GM12878 (cell line): ENCODE results near the gene TEF. TPM values are rescaled to one million over a fixed set of nuclear protein-coding genes. Genes with fewer than 3 reads are reported as not detected.

Experiments used
- ATAC-seq: fragments of 200-7000 bp; cut with Tn5 transposase; 3 replicates; pipeline ENCODE4 v1.9.1; 2020; ENCODE audit warnings: mild to moderate bottlenecking, moderate library complexity
- BruUV-seq: library from RNA; stranded (reverse); fragments of 400-500 nt; replicated peaks from 2 replicates; lab custom pipeline; 2021; lab: Mats Ljungman, UMichigan
- CTCF ChIA-PET: fragments of 300-600 bp; sonication (Branson Sonifier 250); formaldehyde crosslinking; extraction: SDS; loops from one replicate; lab custom pipeline; 2021; ENCODE audit warnings: inconsistent platforms; lab: Yijun Ruan, JAX
- POLR2A ChIA-PET: fragments of 350-600 bp; formaldehyde crosslinking; extraction: SDS; loops from one replicate; lab custom pipeline; 2021; ENCODE audit warnings: inconsistent platforms; lab: Charles Lee
- RAD21 ChIA-PET: fragments of 300-600 bp; sonication (Branson Sonifier 250); formaldehyde crosslinking; loops from one replicate; lab custom pipeline; 2023; ENCODE audit warnings: antibody characterized with exemption; ENCODE audit not compliant: unreplicated experiment; lab: Charles Lee
- SMC1A ChIA-PET: fragments of 300-600 bp; sonication (Branson Sonifier 250); formaldehyde crosslinking; loops from one replicate; lab custom pipeline; 2023; ENCODE audit not compliant: unreplicated experiment, uncharacterized antibody; lab: Charles Lee
- DNase-seq: peaks from one replicate; pipeline ENCODE4 v3.0.0-alpha.2; 2011; ENCODE audit warnings: low read depth, low spot score
- FAIRE-seq: peaks from 3 replicates; lab custom pipeline; 2011; peaks lifted over from hg19 to GRCh38; lab: Jason Lieb, UNC
- H2AFZ ChIP-seq: 2 replicates; pipeline ENCODE4 v1.6.0; 2011; ENCODE audit warnings: low read depth, low read length, control low read depth; ENCODE audit not compliant: control insufficient read depth
- H3K27ac ChIP-seq: 2 replicates; pipeline ENCODE4 v1.5.1; 2011; ENCODE audit warnings: control low read depth; ENCODE audit not compliant: control insufficient read depth, insufficient read depth
- H3K27me3 ChIP-seq, 2 experiments: replicated peaks in 1 of 2; 2 replicates each; pipeline versions ENCODE4 v1.6.0 to v1.6.1; 2011; ENCODE audit warnings: low read length in 1 of 2; ENCODE audit not compliant: control insufficient read depth in 2 of 2, insufficient read depth in 2 of 2
- H3K36me3 ChIP-seq, 2 experiments: 2 replicates each; pipeline ENCODE4 v1.5.1; 2011; ENCODE audit warnings: low read length in 1 of 2; ENCODE audit not compliant: control insufficient read depth in 2 of 2, insufficient read depth in 2 of 2
- H3K4me1 ChIP-seq: 2 replicates; pipeline ENCODE4 v1.6.1; 2011; ENCODE audit warnings: mild to moderate bottlenecking, low read length, moderate library complexity, mixed read lengths; ENCODE audit not compliant: control insufficient read depth, insufficient read depth
- H3K4me2 ChIP-seq: 2 replicates; pipeline ENCODE4 v1.6.0; 2011; ENCODE audit warnings: control low read depth; ENCODE audit not compliant: control insufficient read depth, insufficient read depth
- H3K4me3 ChIP-seq: fragments of 200-600 bp; sonication (generic); 2 replicates; pipeline ENCODE4 v1.5.1; 2016
- H3K79me2 ChIP-seq: 2 replicates; pipeline ENCODE4 v1.6.0; 2011; ENCODE audit warnings: low read length; ENCODE audit not compliant: control insufficient read depth, insufficient read depth
- H3K9ac ChIP-seq: 2 replicates; pipeline ENCODE4 v1.8.0; 2011; ENCODE audit warnings: low read length, control low read depth, mixed read lengths; ENCODE audit not compliant: control insufficient read depth, insufficient read depth
- H3K9me3 ChIP-seq: replicated peaks from 3 replicates; pipeline ENCODE4 v1.5.1; 2011; ENCODE audit warnings: mild to moderate bottlenecking, low read length; ENCODE audit not compliant: control insufficient read depth, insufficient read depth
- H4K20me1 ChIP-seq: 2 replicates; pipeline ENCODE4 v1.6.0; 2011; ENCODE audit not compliant: control insufficient read depth, insufficient read depth
- CBFB ChIP-seq: IDR thresholded peaks from 2 replicates; pipeline ENCODE4 v1.6.1; 2016; ENCODE audit warnings: antibody characterized with exemption, low read depth
- CHD1 ChIP-seq: IDR thresholded peaks from 2 replicates; pipeline ENCODE4 v1.6.1; 2012; ENCODE audit warnings: low read depth, low read length, improper control_type of control experiment
- DPF2 ChIP-seq: fragments of 450-650 bp; IDR thresholded peaks from 2 replicates; pipeline ENCODE4 v1.6.1; 2017; ENCODE audit warnings: mild to moderate bottlenecking
- EZH2 ChIP-seq: IDR thresholded peaks from 2 replicates; pipeline ENCODE4 v1.6.1; 2012; ENCODE audit warnings: low read depth, mild to moderate bottlenecking, control low read depth, inconsistent platforms, low read length, borderline replicate concordance; ENCODE audit not compliant: control insufficient read depth
- FOS ChIP-seq: IDR thresholded peaks from 3 replicates; pipeline ENCODE4 v1.6.1; 2011; ENCODE audit warnings: borderline replicate concordance; ENCODE audit not compliant: insufficient read length; ENCODE audit errors: extremely low read depth
- FOXK2 ChIP-seq: fragments of 450-650 bp; IDR thresholded peaks from 2 replicates; pipeline ENCODE4 v1.6.1; 2017; ENCODE audit warnings: mild to moderate bottlenecking, moderate library complexity
- IKZF1 ChIP-seq: fragments of 450-650 bp; conservative IDR thresholded peaks from 2 replicates; pipeline ENCODE4 v1.6.1; 2017; ENCODE audit warnings: antibody characterized with exemption, mild to moderate bottlenecking
- KAT2A ChIP-seq: conservative IDR thresholded peaks from 2 replicates; pipeline ENCODE4 v1.6.1; 2011; ENCODE audit warnings: low read depth, low read length; ENCODE audit not compliant: control insufficient read depth
- MEF2B ChIP-seq: fragments of 450-650 bp; IDR thresholded peaks from 2 replicates; pipeline ENCODE4 v1.6.1; 2018; ENCODE audit warnings: mild to moderate bottlenecking, moderate library complexity; ENCODE audit not compliant: partially characterized antibody, poor library complexity, severe bottlenecking
- MTA2 ChIP-seq: fragments of 450-650 bp; IDR thresholded peaks from 2 replicates; pipeline ENCODE4 v1.6.1; 2016; ENCODE audit warnings: low read depth, mild to moderate bottlenecking, moderate library complexity
- NRF1 ChIP-seq: conservative IDR thresholded peaks from 2 replicates; pipeline ENCODE4 v1.6.1; 2011; ENCODE audit warnings: mild to moderate bottlenecking, low read depth, low read length, improper control_type of control experiment
- PAX8 ChIP-seq: fragments of 450-650 bp; IDR thresholded peaks from 2 replicates; pipeline ENCODE4 v1.6.1; 2017; ENCODE audit warnings: mild to moderate bottlenecking, moderate library complexity
- POLR2A ChIP-seq: IDR thresholded peaks from 2 replicates; pipeline ENCODE4 v1.6.1; 2011; ENCODE audit warnings: low read depth, mild to moderate bottlenecking, low read length
- RAD21 ChIP-seq: IDR thresholded peaks from 2 replicates; pipeline ENCODE4 v1.6.1; 2011; ENCODE audit warnings: mild to moderate bottlenecking, low read depth, low read length, moderate library complexity; ENCODE audit not compliant: insufficient read depth
- SMC3 ChIP-seq: IDR thresholded peaks from 2 replicates; pipeline ENCODE4 v1.6.1; 2011; ENCODE audit warnings: low read length, improper control_type of control experiment, borderline replicate concordance
- SP1 ChIP-seq: IDR thresholded peaks from one replicate; pipeline ENCODE4 v1.6.1; 2011; ENCODE audit warnings: low read depth, low read length
- TCF3 ChIP-seq: IDR thresholded peaks from 2 replicates; pipeline ENCODE4 v1.6.1; 2012; ENCODE audit warnings: low read depth, mild to moderate bottlenecking, low read length, borderline replicate concordance; ENCODE audit not compliant: insufficient read depth
- WGBS: methylation state at CpG from one replicate; pipeline ENCODE4 v1.1.6; 2016; ENCODE audit warnings: low lambda C conversion rate; ENCODE audit not compliant: insufficient replicate concordance, insufficient coverage; ENCODE audit errors: missing lambda C conversion rate; 5-methylcytosine and 5-hydroxymethylcytosine counted together
- in situ Hi-C: fragments of 300-500 bp; cut with MboI; formaldehyde crosslinking; loops from 9 replicates; pipeline ENCODE4 v1.14.3; 2018; ENCODE audit warnings: mixed read lengths
- intact Hi-C: fragments of 100-400 bp; cut with micrococcal nuclease; formaldehyde crosslinking; loops from one replicate; pipeline ENCODE4 v1.14.2; 2022; ENCODE audit not compliant: unreplicated experiment
- polyA plus RNA-seq, 11 experiments: library from polyadenylated mRNA; depleted of rRNA in 4 of 11; unstranded in 6 of 11; stranded (reverse) in 5 of 11; fragments of >200 nt; fragmentation: Nextera tagmentation in 4 of 11; fragmentation: Illumina TruSeq in 1 of 11; extraction: Ambion mirVana in 4 of 11; extraction: Trizol in 1 of 11; gene quantifications; 1 replicate in 1 of 11; 2 replicates in 10 of 11; pipeline versions ENCODE4 v1.2.1 to v1.2.3, GENCODE V29; 2011 to 2016; ENCODE audit warnings: inconsistent platforms in 2 of 11, missing spikeins in 2 of 11, low read depth in 1 of 11
- total RNA-seq, 4 experiments: library from RNA; depleted of rRNA in 3 of 4; stranded (reverse); fragments of >200 nt in 3 of 4; fragmentation: Illumina TruSeq in 1 of 4; extraction: Trizol in 1 of 4; gene quantifications; 2 replicates each; pipeline versions ENCODE4 v1.2.1 to v1.2.3, GENCODE V29; 2013 to 2021
- TF ChIP-seq, protein P1 (sequence below): IDR thresholded peaks from 2 replicates; pipeline ENCODE4 v1.6.1; 2012; ENCODE audit warnings: low read depth, low read length, improper control_type of control experiment
- TF ChIP-seq, protein P2 (sequence below): fragments of 450-650 bp; formaldehyde crosslinking; IDR thresholded peaks from 2 replicates; pipeline ENCODE4 v1.4.0; 2022; ENCODE audit warnings: mild to moderate bottlenecking, moderate library complexity
- TF ChIP-seq, protein P3 (sequence below): fragments of 450-650 bp; IDR thresholded peaks from 2 replicates; pipeline ENCODE4 v1.6.1; 2018; ENCODE audit warnings: borderline replicate concordance, mild to moderate bottlenecking; ENCODE audit not compliant: partially characterized antibody

Gene TEF
- total and polyA plus RNA-seq, 10 of the 15 experiments (the other 5 are each of a cell fraction or from before 2014, with no cell fraction given) = 0.23 to 4.9 (median 3.2) TPM

DNA sequence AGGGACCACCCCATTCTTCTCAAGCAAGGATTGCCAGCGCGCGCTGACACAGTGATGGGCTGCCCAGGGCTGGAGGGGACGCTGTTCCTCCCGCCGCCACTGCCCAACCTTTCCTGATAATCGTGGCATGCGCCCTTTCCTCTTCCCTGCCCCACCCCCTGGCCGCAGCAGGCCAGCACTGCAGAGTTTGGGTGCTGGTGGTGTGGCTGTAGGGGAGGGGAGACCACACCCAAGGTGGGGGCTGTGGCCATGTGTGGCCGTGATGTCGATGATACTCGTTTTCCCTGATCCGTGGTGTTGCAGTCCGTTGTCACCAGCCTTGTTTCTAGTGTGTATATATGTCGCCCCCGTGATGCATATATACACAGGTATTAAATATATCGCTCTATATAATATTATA is 22.8 kb upstream of the TEF start:
- 98% methylated on average over 17 of the region's 17 CpGs for WGBS
- peaks cover 0 to 22% of the 10 kb centered on the region in 2 experiments; a peak in 2 of 4 replicates for H3K36me3 ChIP-seq
- no peak overlapping the region for H3K27ac ChIP-seq
- H3K27me3 ChIP-seq = no peaks in the 10 kb centered on the region
- SMC1A ChIA-PET = no interaction called here
- in situ Hi-C loops (no loop called here), intact Hi-C loops (no loop called here)
- ATAC-seq = no peak
- TF ChIP-seq FOXK2 (no peak), KAT2A (no peak), NRF1 (no peak), DPF2 (no peak), SMC3 (no peak), IKZF1 (no peak), CBFB (no peak), CHD1 (no peak), POLR2A (no peak), MTA2 (no peak), FOS (no peak), RAD21 (no peak), EZH2 (no peak), PAX8 (no peak), TCF3 (no peak), SP1 (no peak), MEF2B (no peak)
- TF ChIP-seq, protein P1, sequence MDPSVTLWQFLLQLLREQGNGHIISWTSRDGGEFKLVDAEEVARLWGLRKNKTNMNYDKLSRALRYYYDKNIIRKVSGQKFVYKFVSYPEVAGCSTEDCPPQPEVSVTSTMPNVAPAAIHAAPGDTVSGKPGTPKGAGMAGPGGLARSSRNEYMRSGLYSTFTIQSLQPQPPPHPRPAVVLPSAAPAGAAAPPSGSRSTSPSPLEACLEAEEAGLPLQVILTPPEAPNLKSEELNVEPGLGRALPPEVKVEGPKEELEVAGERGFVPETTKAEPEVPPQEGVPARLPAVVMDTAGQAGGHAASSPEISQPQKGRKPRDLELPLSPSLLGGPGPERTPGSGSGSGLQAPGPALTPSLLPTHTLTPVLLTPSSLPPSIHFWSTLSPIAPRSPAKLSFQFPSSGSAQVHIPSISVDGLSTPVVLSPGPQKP = no peak
- TF ChIP-seq, protein P2, sequence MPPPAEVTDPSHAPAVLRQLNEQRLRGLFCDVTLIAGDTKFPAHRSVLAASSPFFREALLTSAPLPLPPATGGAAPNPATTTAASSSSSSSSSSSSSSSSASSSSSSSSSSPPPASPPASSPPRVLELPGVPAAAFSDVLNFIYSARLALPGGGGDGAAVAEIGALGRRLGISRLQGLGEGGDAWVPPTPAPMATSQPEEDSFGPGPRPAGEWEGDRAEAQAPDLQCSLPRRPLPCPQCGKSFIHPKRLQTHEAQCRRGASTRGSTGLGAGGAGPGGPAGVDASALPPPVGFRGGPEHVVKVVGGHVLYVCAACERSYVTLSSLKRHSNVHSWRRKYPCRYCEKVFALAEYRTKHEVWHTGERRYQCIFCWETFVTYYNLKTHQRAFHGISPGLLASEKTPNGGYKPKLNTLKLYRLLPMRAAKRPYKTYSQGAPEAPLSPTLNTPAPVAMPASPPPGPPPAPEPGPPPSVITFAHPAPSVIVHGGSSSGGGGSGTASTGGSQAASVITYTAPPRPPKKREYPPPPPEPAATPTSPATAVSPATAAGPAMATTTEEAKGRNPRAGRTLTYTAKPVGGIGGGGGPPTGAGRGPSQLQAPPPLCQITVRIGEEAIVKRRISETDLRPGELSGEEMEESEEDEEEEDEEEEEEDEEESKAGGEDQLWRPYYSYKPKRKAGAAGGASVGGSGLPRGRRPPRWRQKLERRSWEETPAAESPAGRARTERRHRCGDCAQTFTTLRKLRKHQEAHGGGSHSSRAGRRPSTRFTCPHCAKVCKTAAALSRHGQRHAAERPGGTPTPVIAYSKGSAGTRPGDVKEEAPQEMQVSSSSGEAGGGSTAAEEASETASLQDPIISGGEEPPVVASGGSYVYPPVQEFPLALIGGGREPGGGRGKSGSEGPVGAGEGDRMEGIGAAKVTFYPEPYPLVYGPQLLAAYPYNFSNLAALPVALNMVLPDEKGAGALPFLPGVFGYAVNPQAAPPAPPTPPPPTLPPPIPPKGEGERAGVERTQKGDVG (CRISPR knock-in tag) = no peak
- TF ChIP-seq, protein P3, sequence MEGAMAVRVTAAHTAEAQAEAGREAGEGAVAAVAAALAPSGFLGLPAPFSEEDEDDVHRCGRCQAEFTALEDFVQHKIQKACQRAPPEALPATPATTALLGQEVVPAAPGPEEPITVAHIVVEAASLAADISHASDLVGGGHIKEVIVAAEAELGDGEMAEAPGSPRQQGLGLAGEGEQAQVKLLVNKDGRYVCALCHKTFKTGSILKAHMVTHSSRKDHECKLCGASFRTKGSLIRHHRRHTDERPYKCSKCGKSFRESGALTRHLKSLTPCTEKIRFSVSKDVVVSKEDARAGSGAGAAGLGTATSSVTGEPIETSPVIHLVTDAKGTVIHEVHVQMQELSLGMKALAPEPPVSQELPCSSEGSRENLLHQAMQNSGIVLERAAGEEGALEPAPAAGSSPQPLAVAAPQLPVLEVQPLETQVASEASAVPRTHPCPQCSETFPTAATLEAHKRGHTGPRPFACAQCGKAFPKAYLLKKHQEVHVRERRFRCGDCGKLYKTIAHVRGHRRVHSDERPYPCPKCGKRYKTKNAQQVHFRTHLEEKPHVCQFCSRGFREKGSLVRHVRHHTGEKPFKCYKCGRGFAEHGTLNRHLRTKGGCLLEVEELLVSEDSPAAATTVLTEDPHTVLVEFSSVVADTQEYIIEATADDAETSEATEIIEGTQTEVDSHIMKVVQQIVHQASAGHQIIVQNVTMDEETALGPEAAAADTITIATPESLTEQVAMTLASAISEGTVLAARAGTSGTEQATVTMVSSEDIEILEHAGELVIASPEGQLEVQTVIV = no peak
- RAD21 ChIA-PET = no interaction called here
- H2AFZ ChIP-seq = no peak overlapping the region
- no TSS peak for BruUV-seq
- no peaks in the 10 kb centered on the region for H4K20me1 ChIP-seq
- POLR2A ChIA-PET = no interaction called here
- no peaks in the 10 kb centered on the region for H3K9me3 ChIP-seq
- no peak overlapping the region for H3K4me3 ChIP-seq
- no peak overlapping the region for H3K4me2 ChIP-seq
- no peaks in the 10 kb centered on the region for H3K79me2 ChIP-seq
- no peak for FAIRE-seq
- H3K9ac ChIP-seq = no peak overlapping the region
- DNase-seq = no peak
- H3K4me1 ChIP-seq = no peaks in the 10 kb centered on the region
- CTCF ChIA-PET = no interaction called here
